GM12878 (cell line): ENCODE measurements around the gene C5AR2. TPM values are rescaled to one million over a fixed set of nuclear protein-coding genes. Genes with fewer than 3 reads are reported as not detected.

ENCODE experiments used
- ATAC-seq: fragments of 200-7000 bp; cut with Tn5 transposase; 3 replicates; pipeline ENCODE4 v1.9.1; 2020; ENCODE audit warnings: mild to moderate bottlenecking, moderate library complexity
- BruUV-seq: library from RNA; stranded (reverse); fragments of 400-500 nt; replicated peaks from 2 replicates; lab custom pipeline; 2021; lab: Mats Ljungman, UMichigan
- CTCF ChIA-PET: fragments of 300-600 bp; sonication (Branson Sonifier 250); formaldehyde crosslinking; extraction: SDS; loops from one replicate; lab custom pipeline; 2021; ENCODE audit warnings: inconsistent platforms; lab: Yijun Ruan, JAX
- POLR2A ChIA-PET: fragments of 350-600 bp; formaldehyde crosslinking; extraction: SDS; loops from one replicate; lab custom pipeline; 2021; ENCODE audit warnings: inconsistent platforms; lab: Charles Lee
- RAD21 ChIA-PET: fragments of 300-600 bp; sonication (Branson Sonifier 250); formaldehyde crosslinking; loops from one replicate; lab custom pipeline; 2023; ENCODE audit warnings: antibody characterized with exemption; ENCODE audit not compliant: unreplicated experiment; lab: Charles Lee
- SMC1A ChIA-PET: fragments of 300-600 bp; sonication (Branson Sonifier 250); formaldehyde crosslinking; loops from one replicate; lab custom pipeline; 2023; ENCODE audit not compliant: unreplicated experiment, uncharacterized antibody; lab: Charles Lee
- DNase-seq: peaks from one replicate; pipeline ENCODE4 v3.0.0-alpha.2; 2011; ENCODE audit warnings: low read depth, low spot score
- FAIRE-seq: peaks from 3 replicates; lab custom pipeline; 2011; peaks lifted over from hg19 to GRCh38; lab: Jason Lieb, UNC
- H2AFZ ChIP-seq: 2 replicates; pipeline ENCODE4 v1.6.0; 2011; ENCODE audit warnings: low read depth, low read length, control low read depth; ENCODE audit not compliant: control insufficient read depth
- H3K27ac ChIP-seq: 2 replicates; pipeline ENCODE4 v1.5.1; 2011; ENCODE audit warnings: control low read depth; ENCODE audit not compliant: control insufficient read depth, insufficient read depth
- H3K27me3 ChIP-seq, 2 experiments: replicated peaks in 1 of 2; 2 replicates each; pipeline versions ENCODE4 v1.6.0 to v1.6.1; 2011; ENCODE audit warnings: low read length in 1 of 2; ENCODE audit not compliant: control insufficient read depth in 2 of 2, insufficient read depth in 2 of 2
- H3K36me3 ChIP-seq, 2 experiments: 2 replicates each; pipeline ENCODE4 v1.5.1; 2011; ENCODE audit warnings: low read length in 1 of 2; ENCODE audit not compliant: control insufficient read depth in 2 of 2, insufficient read depth in 2 of 2
- H3K4me1 ChIP-seq: 2 replicates; pipeline ENCODE4 v1.6.1; 2011; ENCODE audit warnings: mild to moderate bottlenecking, low read length, moderate library complexity, mixed read lengths; ENCODE audit not compliant: control insufficient read depth, insufficient read depth
- H3K4me2 ChIP-seq: 2 replicates; pipeline ENCODE4 v1.6.0; 2011; ENCODE audit warnings: control low read depth; ENCODE audit not compliant: control insufficient read depth, insufficient read depth
- H3K4me3 ChIP-seq: fragments of 200-600 bp; sonication (generic); 2 replicates; pipeline ENCODE4 v1.5.1; 2016
- H3K79me2 ChIP-seq: 2 replicates; pipeline ENCODE4 v1.6.0; 2011; ENCODE audit warnings: low read length; ENCODE audit not compliant: control insufficient read depth, insufficient read depth
- H3K9ac ChIP-seq: 2 replicates; pipeline ENCODE4 v1.8.0; 2011; ENCODE audit warnings: low read length, control low read depth, mixed read lengths; ENCODE audit not compliant: control insufficient read depth, insufficient read depth
- H3K9me3 ChIP-seq: replicated peaks from 3 replicates; pipeline ENCODE4 v1.5.1; 2011; ENCODE audit warnings: mild to moderate bottlenecking, low read length; ENCODE audit not compliant: control insufficient read depth, insufficient read depth
- H4K20me1 ChIP-seq: 2 replicates; pipeline ENCODE4 v1.6.0; 2011; ENCODE audit not compliant: control insufficient read depth, insufficient read depth
- BRCA1 ChIP-seq: IDR thresholded peaks from 2 replicates; pipeline ENCODE4 v1.6.1; 2011; ENCODE audit warnings: low read depth, low read length, improper control_type of control experiment
- CUX1 ChIP-seq: IDR thresholded peaks from 2 replicates; pipeline ENCODE4 v1.6.1; 2012; ENCODE audit warnings: improper control_type of control experiment, low read depth, low read length; ENCODE audit not compliant: insufficient replicate concordance
- E4F1 ChIP-seq: fragments of 450-650 bp; IDR thresholded peaks from 2 replicates; pipeline ENCODE4 v1.6.1; 2018; ENCODE audit warnings: borderline replicate concordance, mild to moderate bottlenecking; ENCODE audit not compliant: partially characterized antibody
- MLLT1 ChIP-seq: fragments of 450-650 bp; IDR thresholded peaks from 2 replicates; pipeline ENCODE4 v1.6.1; 2016; ENCODE audit warnings: mild to moderate bottlenecking
- TARDBP ChIP-seq: IDR thresholded peaks from 2 replicates; pipeline ENCODE4 v1.6.1; 2016; ENCODE audit warnings: borderline replicate concordance
- ZBTB11 ChIP-seq: fragments of 450-650 bp; formaldehyde crosslinking; IDR thresholded peaks from 2 replicates; pipeline ENCODE4 v1.5.0; 2022; ENCODE audit warnings: mild to moderate bottlenecking, missing genetic modification characterization
- whole genome bisulfite sequencing: methylation state at CpG from one replicate; pipeline ENCODE4 v1.1.6; 2016; ENCODE audit warnings: low lambda C conversion rate; ENCODE audit not compliant: insufficient replicate concordance, insufficient coverage; ENCODE audit errors: missing lambda C conversion rate; 5-methylcytosine and 5-hydroxymethylcytosine counted together
- in situ Hi-C: fragments of 300-500 bp; cut with MboI; formaldehyde crosslinking; loops from 9 replicates; pipeline ENCODE4 v1.14.3; 2018; ENCODE audit warnings: mixed read lengths
- intact Hi-C: fragments of 100-400 bp; cut with micrococcal nuclease; formaldehyde crosslinking; loops from one replicate; pipeline ENCODE4 v1.14.2; 2022; ENCODE audit not compliant: unreplicated experiment
- polyA plus RNA-seq, 11 experiments: library from polyadenylated mRNA; depleted of rRNA in 4 of 11; unstranded in 6 of 11; stranded (reverse) in 5 of 11; fragments of >200 nt; fragmentation: Nextera tagmentation in 4 of 11; fragmentation: Illumina TruSeq in 1 of 11; extraction: Ambion mirVana in 4 of 11; extraction: Trizol in 1 of 11; gene quantifications; 1 replicate in 1 of 11; 2 replicates in 10 of 11; pipeline versions ENCODE4 v1.2.1 to v1.2.3, GENCODE V29; 2011 to 2016; ENCODE audit warnings: inconsistent platforms in 2 of 11, missing spikeins in 2 of 11, low read depth in 1 of 11
- total RNA-seq, 4 experiments: library from RNA; depleted of rRNA in 3 of 4; stranded (reverse); fragments of >200 nt in 3 of 4; fragmentation: Illumina TruSeq in 1 of 4; extraction: Trizol in 1 of 4; gene quantifications; 2 replicates each; pipeline versions ENCODE4 v1.2.1 to v1.2.3, GENCODE V29; 2013 to 2021

C5AR2 gene
- total and polyA plus RNA-seq, 10 of the 15 experiments (the other 5 are each of a cell fraction or from before 2014, with no cell fraction given): 0.01 TPM; not detected in 9

GRCh38 chr19:47310323-47310722 is 21.7 kb upstream of the C5AR2 start:
- ChIA-PET POLR2A (interaction anchor here (0.6 kb wide), 2 partner anchors 22 to 33 kb away, joined by 3 to 4 read pairs; no protein-coding TSS in a partner anchor), RAD21 (no interaction called here), SMC1A (no interaction called here), CTCF (no interaction called here)
- H3K36me3 ChIP-seq: no peaks in the 10 kb centered on the region; a peak in 1 of 4 replicates
- no peak overlapping the region for H3K27ac ChIP-seq
- intact Hi-C loops: no loop called here
- BruUV-seq: no TSS peak
- WGBS: 100% methylated on average over 2 of the region's 2 CpGs
- H3K79me2 ChIP-seq: no peaks in the 10 kb centered on the region
- H3K4me1 ChIP-seq: peaks cover 1% of the 10 kb centered on the region
- no peaks in the 10 kb centered on the region for H4K20me1 ChIP-seq
- H3K9me3 ChIP-seq: no peaks in the 10 kb centered on the region; the same call in 2 of the 3 replicates
- no peak overlapping the region for H3K9ac ChIP-seq
- no peaks in the 10 kb centered on the region for H3K27me3 ChIP-seq
- no peak overlapping the region for H3K4me2 ChIP-seq
- no peak for DNase-seq
- TF ChIP-seq CUX1 (no peak), ZBTB11 (no peak), BRCA1 (no peak), MLLT1 (no peak), TARDBP (no peak), E4F1 (no peak)
- H2AFZ ChIP-seq: no peak overlapping the region
- H3K4me3 ChIP-seq: no peak overlapping the region
- ATAC-seq: no peak
- FAIRE-seq: no peak
- in situ Hi-C loops: no loop called here
